22Rv1 (cell line): Measurements from ENCODE around the gene CSNK2A3.

Experiments used
- H3K27ac ChIP-seq: fragments of 450-650 bp; 2 replicates; pipeline ENCODE4 v1.5.1; 2017
- ZFX ChIP-seq: fragments of 450-650 bp; IDR thresholded peaks from 2 replicates; pipeline ENCODE4 v1.6.1; 2017; ENCODE audit warnings: antibody characterized with exemption, borderline replicate concordance
- TF ChIP-seq, protein P1 (sequence below): fragments of 450-650 bp; IDR thresholded peaks from 2 replicates; pipeline ENCODE4 v1.5.1; 2017; ENCODE audit warnings: mild to moderate bottlenecking

CSNK2A3 gene

GRCh38 chr11:11312738-11313137 is 40.3 kb downstream of the CSNK2A3 start:
- H3K27ac ChIP-seq = no peak overlapping the region
- TF ChIP-seq, protein P1, sequence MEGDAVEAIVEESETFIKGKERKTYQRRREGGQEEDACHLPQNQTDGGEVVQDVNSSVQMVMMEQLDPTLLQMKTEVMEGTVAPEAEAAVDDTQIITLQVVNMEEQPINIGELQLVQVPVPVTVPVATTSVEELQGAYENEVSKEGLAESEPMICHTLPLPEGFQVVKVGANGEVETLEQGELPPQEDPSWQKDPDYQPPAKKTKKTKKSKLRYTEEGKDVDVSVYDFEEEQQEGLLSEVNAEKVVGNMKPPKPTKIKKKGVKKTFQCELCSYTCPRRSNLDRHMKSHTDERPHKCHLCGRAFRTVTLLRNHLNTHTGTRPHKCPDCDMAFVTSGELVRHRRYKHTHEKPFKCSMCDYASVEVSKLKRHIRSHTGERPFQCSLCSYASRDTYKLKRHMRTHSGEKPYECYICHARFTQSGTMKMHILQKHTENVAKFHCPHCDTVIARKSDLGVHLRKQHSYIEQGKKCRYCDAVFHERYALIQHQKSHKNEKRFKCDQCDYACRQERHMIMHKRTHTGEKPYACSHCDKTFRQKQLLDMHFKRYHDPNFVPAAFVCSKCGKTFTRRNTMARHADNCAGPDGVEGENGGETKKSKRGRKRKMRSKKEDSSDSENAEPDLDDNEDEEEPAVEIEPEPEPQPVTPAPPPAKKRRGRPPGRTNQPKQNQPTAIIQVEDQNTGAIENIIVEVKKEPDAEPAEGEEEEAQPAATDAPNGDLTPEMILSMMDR = no peak
- TF ChIP-seq ZFX = no peak

- TF ChIP-seq, protein P1 = no peak
- no peak for TF ChIP-seq ZFX
- no peak overlapping the region for H3K27ac ChIP-seq
Observed at GRCh38 chr11:11311169-11311568, 41.9 kb downstream of the CSNK2A3 start.

GRCh38 chr11:11309906-11310305 is 43.1 kb downstream of the CSNK2A3 start:
- TF ChIP-seq ZFX = no peak
- TF ChIP-seq, protein P1 = no peak
- no peak overlapping the region for H3K27ac ChIP-seq

DNA sequence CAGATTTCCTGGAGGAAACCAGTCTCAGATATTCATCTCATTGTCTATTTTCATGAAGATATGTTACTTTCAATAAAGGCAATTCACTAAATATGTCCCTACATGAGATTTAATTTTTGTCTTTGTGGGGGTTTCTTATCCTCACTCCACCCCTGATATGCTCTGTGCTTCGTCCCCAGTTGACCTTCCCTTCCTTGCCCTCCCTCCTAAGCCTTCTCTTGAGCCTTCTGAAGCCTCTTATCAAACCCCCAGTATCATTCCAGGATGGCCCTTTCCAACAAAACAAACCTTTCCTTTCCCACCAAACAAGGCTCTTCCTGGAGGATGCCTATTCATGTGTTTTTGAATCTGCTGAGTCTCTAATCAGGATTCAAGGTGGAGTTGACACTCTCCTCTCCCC is 44.8 kb downstream of the CSNK2A3 start:
- H3K27ac ChIP-seq = no peak overlapping the region
- TF ChIP-seq ZFX = no peak
- TF ChIP-seq, protein P1 = no peak

- H3K27ac ChIP-seq = no peak overlapping the region
- TF ChIP-seq ZFX = no peak
- TF ChIP-seq, protein P1 = no peak
Observed at GRCh38 chr11:11306855-11307254, 46.2 kb downstream of the CSNK2A3 start.

- TF ChIP-seq ZFX = no peak
- TF ChIP-seq, protein P1 = no peak
- no peak overlapping the region for H3K27ac ChIP-seq
Observed at GRCh38 chr11:11304550-11304949, 48.5 kb downstream of the CSNK2A3 start.

DNA sequence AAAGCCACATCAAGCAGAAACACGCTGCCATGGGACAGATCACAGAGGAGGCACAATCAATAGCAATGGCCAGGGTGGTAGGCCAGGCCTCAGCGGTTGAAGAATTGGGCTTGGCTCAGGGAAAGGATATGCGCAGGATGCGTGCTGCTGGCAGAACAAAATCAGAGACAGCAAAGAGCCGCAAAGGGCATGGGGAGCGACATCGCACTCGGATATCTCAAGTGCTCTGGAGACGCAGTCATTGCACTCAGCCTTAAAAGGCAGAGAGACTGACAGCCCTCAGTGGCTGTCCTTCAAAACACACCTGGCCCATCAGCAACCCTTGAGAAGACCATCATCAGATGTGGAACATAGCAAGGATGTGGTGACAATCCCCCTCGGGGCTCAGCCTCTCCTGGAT is 50.5 kb downstream of the CSNK2A3 start:
- H3K27ac ChIP-seq = no peak overlapping the region
- TF ChIP-seq, protein P1 = no peak
- TF ChIP-seq ZFX = no peak
